ENCODE data around the gene PGC.
A peak's percentile ranks its signal among the peaks of the same experiment; 100 is the strongest.

Gene PGC

DNA sequence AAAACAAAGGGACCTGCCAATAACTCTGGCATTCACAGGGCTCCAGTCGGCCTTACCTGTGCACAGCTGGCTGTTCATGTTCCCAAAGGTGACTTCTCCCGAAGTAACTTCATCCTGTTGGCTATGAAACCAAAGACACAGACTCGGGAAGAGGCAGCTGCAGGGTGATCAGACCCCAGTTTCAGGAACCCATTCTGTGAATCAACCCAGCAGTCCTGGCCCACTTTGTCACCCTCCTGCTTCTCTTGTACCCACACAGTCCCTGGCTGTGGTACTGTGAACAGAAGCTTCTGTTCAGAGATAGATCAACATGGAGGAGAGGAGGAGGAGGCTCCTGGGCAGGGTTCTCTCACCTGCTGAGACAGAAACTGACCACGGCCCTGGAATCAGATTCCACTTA lies 8.7 kb upstream of the PGC start:
- TF ChIP-seq, protein P1, sequence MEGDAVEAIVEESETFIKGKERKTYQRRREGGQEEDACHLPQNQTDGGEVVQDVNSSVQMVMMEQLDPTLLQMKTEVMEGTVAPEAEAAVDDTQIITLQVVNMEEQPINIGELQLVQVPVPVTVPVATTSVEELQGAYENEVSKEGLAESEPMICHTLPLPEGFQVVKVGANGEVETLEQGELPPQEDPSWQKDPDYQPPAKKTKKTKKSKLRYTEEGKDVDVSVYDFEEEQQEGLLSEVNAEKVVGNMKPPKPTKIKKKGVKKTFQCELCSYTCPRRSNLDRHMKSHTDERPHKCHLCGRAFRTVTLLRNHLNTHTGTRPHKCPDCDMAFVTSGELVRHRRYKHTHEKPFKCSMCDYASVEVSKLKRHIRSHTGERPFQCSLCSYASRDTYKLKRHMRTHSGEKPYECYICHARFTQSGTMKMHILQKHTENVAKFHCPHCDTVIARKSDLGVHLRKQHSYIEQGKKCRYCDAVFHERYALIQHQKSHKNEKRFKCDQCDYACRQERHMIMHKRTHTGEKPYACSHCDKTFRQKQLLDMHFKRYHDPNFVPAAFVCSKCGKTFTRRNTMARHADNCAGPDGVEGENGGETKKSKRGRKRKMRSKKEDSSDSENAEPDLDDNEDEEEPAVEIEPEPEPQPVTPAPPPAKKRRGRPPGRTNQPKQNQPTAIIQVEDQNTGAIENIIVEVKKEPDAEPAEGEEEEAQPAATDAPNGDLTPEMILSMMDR (conservative IDR thresholded peaks at IDR 0.05), result no peak
- TF ChIP-seq ZFX (IDR thresholded peaks at IDR 0.05), result no peak

DNA sequence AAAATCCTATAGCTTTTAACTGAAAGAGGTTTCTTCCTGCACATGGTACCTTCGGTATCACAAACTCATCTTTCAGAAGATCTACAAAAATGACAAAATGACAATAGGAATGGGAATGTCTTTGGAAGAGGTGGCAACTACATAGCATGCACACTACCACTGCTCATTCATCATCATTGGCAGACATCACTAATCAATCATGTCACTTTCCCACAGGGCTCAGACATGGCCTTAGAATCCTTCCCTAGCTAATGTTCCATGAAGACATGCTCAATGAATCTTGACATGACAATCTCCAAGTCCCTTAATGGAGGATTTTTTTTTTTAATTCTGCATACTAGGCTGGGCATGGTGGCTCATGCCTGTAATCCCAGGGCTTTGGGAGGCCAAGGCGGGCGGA lies 3.2 kb upstream of the PGC start:
- no peak overlapping the region for H3K27ac ChIP-seq
- TF ChIP-seq, protein P1 (conservative IDR thresholded peaks at IDR 0.05), result no peak
- TF ChIP-seq ZFX (IDR thresholded peaks at IDR 0.05), result no peak

More for the DNA sequence above, 8.7 kb upstream of the PGC start:
- no peak overlapping the region for H3K27ac ChIP-seq

DNA sequence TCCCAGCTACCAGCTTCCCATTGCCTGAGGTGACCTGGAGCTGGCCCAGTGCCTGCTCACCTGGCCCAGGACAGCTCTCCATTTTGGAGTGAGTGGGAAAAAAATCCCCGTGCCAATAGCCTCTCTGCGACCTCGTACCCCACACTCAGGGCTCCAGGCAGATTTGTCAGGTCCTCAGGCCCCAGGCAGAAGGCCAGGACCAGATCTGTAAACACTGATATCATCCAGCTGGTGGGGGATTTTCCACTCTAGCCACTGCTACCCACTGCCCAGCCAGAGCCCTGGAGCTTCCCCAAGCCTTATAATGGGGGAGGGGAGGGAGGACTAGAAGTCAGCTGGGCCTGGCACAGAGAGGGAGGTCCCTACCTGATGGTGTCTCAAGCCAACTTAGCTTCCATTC lies 1.3 kb upstream of the PGC start:
- no peak for TF ChIP-seq ZFX (IDR thresholded peaks at IDR 0.05)
- TF ChIP-seq, protein P1 (conservative IDR thresholded peaks at IDR 0.05), result no peak
- H3K27ac ChIP-seq, result peak overlapping the region; percentile 96

DNA sequence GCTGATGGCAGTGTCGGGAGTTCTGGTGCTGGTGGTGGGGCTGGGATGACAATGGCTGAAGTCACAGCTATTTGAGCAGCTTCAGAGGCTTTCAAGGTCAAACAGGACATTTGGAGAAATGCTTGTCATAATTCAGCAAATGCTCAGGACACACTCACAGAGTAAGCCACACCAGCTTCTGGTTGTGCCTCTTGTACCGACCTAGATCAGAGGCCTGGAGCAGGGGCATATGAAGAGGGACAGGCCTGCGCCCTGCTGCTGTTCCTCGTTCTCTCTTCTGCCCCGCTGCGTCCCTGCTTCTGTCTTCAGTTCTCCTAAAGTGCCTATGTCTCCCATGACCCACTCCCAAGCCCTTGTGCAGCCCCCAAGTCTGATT lies 893 bp upstream of the PGC start:
- no peak for TF ChIP-seq ZFX (IDR thresholded peaks at IDR 0.05)
- TF ChIP-seq, protein P1 (conservative IDR thresholded peaks at IDR 0.05), result no peak
- H3K27ac ChIP-seq, result peak overlapping the region; percentile 96

DNA sequence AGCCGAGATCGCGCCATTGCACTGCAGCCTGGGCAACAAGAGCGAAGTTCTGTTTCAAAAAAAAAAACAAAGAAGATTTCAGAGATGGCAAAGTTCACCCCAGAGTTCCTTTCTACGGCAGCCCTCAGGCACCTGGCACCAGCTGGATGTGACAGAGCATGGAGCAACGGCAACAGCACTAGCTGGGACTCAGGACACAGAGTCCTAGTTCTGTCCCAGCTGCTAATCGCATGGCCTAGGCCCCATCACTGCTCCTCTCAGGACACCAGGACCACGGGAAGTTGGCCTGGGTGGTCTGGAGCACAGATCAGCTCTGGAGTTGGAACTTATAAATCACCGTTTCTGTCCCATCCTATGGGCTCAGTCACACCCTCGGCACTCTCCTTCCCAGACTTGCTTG lies 1.1 kb downstream of the PGC start:
- TF ChIP-seq ZFX (IDR thresholded peaks at IDR 0.05), result no peak
- H3K27ac ChIP-seq, result peak overlapping the region; percentile 96

- H3K27ac ChIP-seq, result peak overlapping the region; percentile 96
- TF ChIP-seq, protein P1 (conservative IDR thresholded peaks at IDR 0.05), result no peak
- TF ChIP-seq ZFX (IDR thresholded peaks at IDR 0.05), result no peak
These were observed 2.9 kb downstream of the PGC start for GRCh38 chr6:41744236-41744787.

- no peak for TF ChIP-seq ZFX (IDR thresholded peaks at IDR 0.05)
- TF ChIP-seq, protein P1 (conservative IDR thresholded peaks at IDR 0.05), result no peak
- H3K27ac ChIP-seq, result peak overlapping the region; percentile 96; the same call in 1 of the 2 replicates
These were observed 3.6 kb downstream of the PGC start for GRCh38 chr6:41743406-41744235.
